ENCODE measurements around the gene RPL12. TPM values are rescaled to one million over a fixed set of nuclear protein-coding genes. Genes with fewer than 3 reads are reported as not detected.

The RPL12 gene
- total RNA-seq, 1 donor, result 1,103 TPM

DNA sequence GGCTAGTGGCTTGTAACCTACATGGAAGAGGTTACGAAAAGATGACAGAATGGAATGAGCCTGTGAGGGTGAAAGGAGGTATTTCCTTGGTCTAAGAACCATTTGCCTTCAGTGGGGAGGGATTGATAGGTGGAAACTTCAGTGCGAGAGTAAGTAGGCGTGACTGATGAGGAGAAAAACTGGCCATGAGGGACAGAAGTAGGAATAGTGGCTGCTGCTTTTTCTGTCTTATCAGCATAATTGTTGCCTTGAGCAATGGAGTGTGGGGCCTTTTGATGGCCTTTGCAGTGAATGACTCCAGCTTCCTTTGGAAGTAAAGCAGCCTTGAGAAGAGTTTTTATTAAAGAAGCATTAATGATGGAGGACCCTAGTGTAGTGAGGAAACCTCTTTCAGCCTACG, 36.1 kb downstream of the RPL12 start:
- H3K4me3 ChIP-seq (ENCODE audit: insufficient read depth, low read length), result no peak overlapping the region
- DNase-seq (ENCODE audit: insufficient read length, low spot score, missing footprints), result no peak
- peaks cover 2% of the 10 kb centered on the region for H4K20me1 ChIP-seq (ENCODE audit: insufficient read depth, low read length)
- no peaks in the 10 kb centered on the region for H3K36me3 ChIP-seq (ENCODE audit: insufficient read depth, low read length)
- no peak overlapping the region for H3K4me2 ChIP-seq (ENCODE audit: insufficient read depth, low read length)
- no peaks in the 10 kb centered on the region for H3K9me3 ChIP-seq (ENCODE audit: low read depth, low read length)
- H3K79me2 ChIP-seq (ENCODE audit: insufficient read depth, low read length), result no peaks in the 10 kb centered on the region
- no peaks in the 10 kb centered on the region for H3K4me1 ChIP-seq (ENCODE audit: insufficient read depth, low read length)
- TF ChIP-seq, protein P1, sequence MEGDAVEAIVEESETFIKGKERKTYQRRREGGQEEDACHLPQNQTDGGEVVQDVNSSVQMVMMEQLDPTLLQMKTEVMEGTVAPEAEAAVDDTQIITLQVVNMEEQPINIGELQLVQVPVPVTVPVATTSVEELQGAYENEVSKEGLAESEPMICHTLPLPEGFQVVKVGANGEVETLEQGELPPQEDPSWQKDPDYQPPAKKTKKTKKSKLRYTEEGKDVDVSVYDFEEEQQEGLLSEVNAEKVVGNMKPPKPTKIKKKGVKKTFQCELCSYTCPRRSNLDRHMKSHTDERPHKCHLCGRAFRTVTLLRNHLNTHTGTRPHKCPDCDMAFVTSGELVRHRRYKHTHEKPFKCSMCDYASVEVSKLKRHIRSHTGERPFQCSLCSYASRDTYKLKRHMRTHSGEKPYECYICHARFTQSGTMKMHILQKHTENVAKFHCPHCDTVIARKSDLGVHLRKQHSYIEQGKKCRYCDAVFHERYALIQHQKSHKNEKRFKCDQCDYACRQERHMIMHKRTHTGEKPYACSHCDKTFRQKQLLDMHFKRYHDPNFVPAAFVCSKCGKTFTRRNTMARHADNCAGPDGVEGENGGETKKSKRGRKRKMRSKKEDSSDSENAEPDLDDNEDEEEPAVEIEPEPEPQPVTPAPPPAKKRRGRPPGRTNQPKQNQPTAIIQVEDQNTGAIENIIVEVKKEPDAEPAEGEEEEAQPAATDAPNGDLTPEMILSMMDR (IDR thresholded peaks at IDR 0.05; ENCODE audit: extremely low read depth, low read depth, low read length), result no peak
- no peak overlapping the region for H3K27ac ChIP-seq (ENCODE audit: low read depth, low read length)
- no peaks in the 10 kb centered on the region for H3K27me3 ChIP-seq (ENCODE audit: insufficient read depth, low read length)
- H2AFZ ChIP-seq (ENCODE audit: low read length), result no peak overlapping the region

DNA sequence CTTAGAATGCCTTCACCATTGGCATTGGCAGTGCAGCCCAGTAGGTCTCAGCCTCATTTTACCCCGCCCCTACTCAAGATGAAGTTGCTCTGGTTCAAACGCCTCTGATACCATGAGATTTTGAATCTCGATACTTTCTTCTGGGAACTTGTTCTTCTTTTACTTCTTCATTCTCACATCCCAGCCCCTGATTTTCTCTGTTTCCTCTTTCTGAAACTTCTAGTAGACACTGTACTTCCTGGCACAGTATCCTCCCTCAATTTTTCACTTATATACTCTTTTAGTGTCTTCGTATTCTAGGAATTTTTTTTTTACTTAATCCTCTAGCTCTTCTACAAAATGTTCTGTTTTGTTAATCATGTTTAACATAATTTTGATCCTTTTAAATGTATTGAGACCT, 40.1 kb downstream of the RPL12 start:
- DNase-seq (ENCODE audit: insufficient read length, low spot score, missing footprints), result no peak
- no peaks in the 10 kb centered on the region for H4K20me1 ChIP-seq (ENCODE audit: insufficient read depth, low read length)
- no peak overlapping the region for H2AFZ ChIP-seq (ENCODE audit: low read length)
- H3K4me1 ChIP-seq (ENCODE audit: insufficient read depth, low read length), result no peaks in the 10 kb centered on the region
- TF ChIP-seq, protein P1 (IDR thresholded peaks at IDR 0.05; ENCODE audit: extremely low read depth, low read depth, low read length), result no peak
- H3K9me3 ChIP-seq (ENCODE audit: low read depth, low read length), result no peaks in the 10 kb centered on the region
- H3K36me3 ChIP-seq (ENCODE audit: insufficient read depth, low read length), result no peaks in the 10 kb centered on the region
- H3K79me2 ChIP-seq (ENCODE audit: insufficient read depth, low read length), result no peaks in the 10 kb centered on the region
- H3K4me3 ChIP-seq (ENCODE audit: insufficient read depth, low read length), result no peak overlapping the region
- no peak overlapping the region for H3K4me2 ChIP-seq (ENCODE audit: insufficient read depth, low read length)
- no peak overlapping the region for H3K27ac ChIP-seq (ENCODE audit: low read depth, low read length)
- H3K27me3 ChIP-seq (ENCODE audit: insufficient read depth, low read length), result no peaks in the 10 kb centered on the region

DNA sequence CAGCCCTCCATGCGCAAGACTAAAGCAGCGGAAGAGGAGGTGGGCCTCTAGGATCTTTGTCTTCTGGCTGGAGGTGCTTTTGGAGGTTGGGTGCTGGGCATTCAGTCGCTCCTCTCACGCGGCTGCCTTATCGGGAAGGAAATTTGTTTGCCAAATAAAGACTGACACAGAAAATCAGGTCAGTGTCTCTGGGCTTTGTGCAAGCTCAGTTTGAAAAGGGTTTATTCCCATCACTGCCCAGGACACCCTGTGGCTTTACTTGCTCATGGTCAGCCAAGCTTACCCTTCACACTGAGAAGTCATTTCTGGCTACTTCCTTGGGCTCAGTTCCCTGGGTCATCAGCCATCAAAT, 43.7 kb downstream of the RPL12 start:
- TF ChIP-seq, protein P1 (IDR thresholded peaks at IDR 0.05; ENCODE audit: extremely low read depth, low read depth, low read length), result no peak
- H3K4me3 ChIP-seq (ENCODE audit: insufficient read depth, low read length), result no peak overlapping the region
- DNase-seq (ENCODE audit: insufficient read length, low spot score, missing footprints), result no peak
- H3K27ac ChIP-seq (ENCODE audit: low read depth, low read length), result no peak overlapping the region
- no peaks in the 10 kb centered on the region for H3K4me1 ChIP-seq (ENCODE audit: insufficient read depth, low read length)
- no peaks in the 10 kb centered on the region for H3K27me3 ChIP-seq (ENCODE audit: insufficient read depth, low read length)
- no peaks in the 10 kb centered on the region for H4K20me1 ChIP-seq (ENCODE audit: insufficient read depth, low read length)
- H3K36me3 ChIP-seq (ENCODE audit: insufficient read depth, low read length), result no peaks in the 10 kb centered on the region
- H3K9me3 ChIP-seq (ENCODE audit: low read depth, low read length), result no peaks in the 10 kb centered on the region
- H2AFZ ChIP-seq (ENCODE audit: low read length), result no peak overlapping the region
- H3K4me2 ChIP-seq (ENCODE audit: insufficient read depth, low read length), result no peak overlapping the region
- H3K79me2 ChIP-seq (ENCODE audit: insufficient read depth, low read length), result no peaks in the 10 kb centered on the region

DNA sequence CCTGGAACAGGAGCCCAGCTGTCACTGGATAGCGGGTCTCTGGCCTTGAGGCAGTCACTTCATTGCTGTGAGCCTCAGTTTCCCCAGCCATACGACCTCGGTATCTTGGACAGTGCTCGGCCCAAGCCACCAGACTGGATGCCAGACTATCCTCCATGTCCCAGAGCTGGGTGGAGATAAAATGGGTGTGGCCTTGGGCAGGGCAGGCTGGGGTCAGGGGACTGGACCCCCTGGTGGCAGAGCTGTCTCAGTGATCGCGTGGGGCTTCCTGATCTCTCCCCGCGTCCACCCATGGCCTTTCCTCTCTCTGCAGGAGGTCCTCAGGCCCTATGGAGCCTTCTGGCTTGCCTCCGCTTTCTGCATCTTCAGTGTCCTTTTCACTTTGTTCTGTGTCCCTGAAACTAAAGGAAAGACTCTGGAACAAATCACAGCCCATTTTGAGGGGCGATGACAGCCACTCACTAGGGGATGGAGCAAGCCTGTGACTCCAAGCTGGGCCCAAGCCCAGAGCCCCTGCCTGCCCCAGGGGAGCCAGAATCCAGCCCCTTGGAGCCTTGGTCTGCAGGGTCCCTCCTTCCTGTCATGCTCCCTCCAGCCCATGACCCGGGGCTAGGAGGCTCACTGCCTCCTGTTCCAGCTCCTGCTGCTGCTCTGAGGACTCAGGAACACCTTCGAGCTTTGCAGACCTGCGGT, 44.3 kb downstream of the RPL12 start:
- H3K4me2 ChIP-seq (ENCODE audit: insufficient read depth, low read length), result no peak overlapping the region
- TF ChIP-seq, protein P1 (IDR thresholded peaks at IDR 0.05; ENCODE audit: extremely low read depth, low read depth, low read length), result no peak
- H3K79me2 ChIP-seq (ENCODE audit: insufficient read depth, low read length), result no peaks in the 10 kb centered on the region
- H3K9me3 ChIP-seq (ENCODE audit: low read depth, low read length), result no peaks in the 10 kb centered on the region
- H3K4me3 ChIP-seq (ENCODE audit: insufficient read depth, low read length), result no peak overlapping the region
- H3K4me1 ChIP-seq (ENCODE audit: insufficient read depth, low read length), result no peaks in the 10 kb centered on the region
- no peaks in the 10 kb centered on the region for H3K36me3 ChIP-seq (ENCODE audit: insufficient read depth, low read length)
- no peak overlapping the region for H3K27ac ChIP-seq (ENCODE audit: low read depth, low read length)
- no peak overlapping the region for H2AFZ ChIP-seq (ENCODE audit: low read length)
- no peak for DNase-seq (ENCODE audit: insufficient read length, low spot score, missing footprints)
- no peaks in the 10 kb centered on the region for H3K27me3 ChIP-seq (ENCODE audit: insufficient read depth, low read length)
- H4K20me1 ChIP-seq (ENCODE audit: insufficient read depth, low read length), result no peaks in the 10 kb centered on the region

All from osteoblast (primary cell).